Panc1 (cell line): ENCODE measurements around the gene ADD2. TPM values are rescaled to one million over a fixed set of nuclear protein-coding genes. Genes with fewer than 3 reads are reported as not detected.

Experiments
- ATAC-seq: fragments of 200-7000 bp; cut with Tn5 transposase; 2 replicates; pipeline ENCODE4 v1.9.1; 2020; ENCODE audit warnings: mild to moderate bottlenecking, moderate library complexity
- BruUV-seq: library from RNA; stranded (reverse); fragments of 400-500 nt; replicated peaks from 2 replicates; lab custom pipeline; 2021; lab: Mats Ljungman, UMichigan
- CTCF ChIA-PET: fragments of 300-600 bp; sonication (Branson Sonifier 250); formaldehyde crosslinking; loops from one replicate; lab custom pipeline; 2022; ENCODE audit warnings: antibody characterized with exemption; lab: Charles Lee
- POLR2A ChIA-PET: fragments of 300-600 bp; sonication (Branson Sonifier 250); formaldehyde crosslinking; loops from one replicate; lab custom pipeline; 2022; ENCODE audit warnings: antibody characterized with exemption; lab: Charles Lee
- DNase-seq: peaks from one replicate; pipeline ENCODE4 v3.0.0-alpha.2; 2010; ENCODE audit warnings: low read depth, low spot score
- H3K27ac ChIP-seq: 2 replicates; pipeline ENCODE4 v1.5.1; 2011; ENCODE audit warnings: mild to moderate bottlenecking, low read length, inconsistent platforms
- H3K27me3 ChIP-seq: fragments of 200-500 bp; sonication (Bioruptor generic); 2 replicates; pipeline ENCODE4 v1.6.0; 2014; ENCODE audit warnings: low read length, inconsistent platforms; ENCODE audit not compliant: control insufficient read depth, insufficient read depth
- H3K36me3 ChIP-seq: fragments of 200-500 bp; sonication (Bioruptor generic); 2 replicates; pipeline ENCODE4 v1.5.1; 2014; ENCODE audit warnings: inconsistent platforms, mild to moderate bottlenecking, low read length, moderate library complexity; ENCODE audit not compliant: control insufficient read depth, insufficient read depth
- H3K4me1 ChIP-seq: 2 replicates; pipeline ENCODE4 v1.5.1; 2011; ENCODE audit warnings: inconsistent platforms, mild to moderate bottlenecking, low read length, moderate library complexity; ENCODE audit not compliant: control insufficient read depth, insufficient read depth
- H3K4me3 ChIP-seq, 2 experiments: 2 replicates each; pipeline ENCODE4 v1.5.1; 2011 to 2012; ENCODE audit warnings: low read depth in 2 of 2, low read length in 2 of 2, mild to moderate bottlenecking in 2 of 2, inconsistent platforms in 1 of 2, moderate library complexity in 1 of 2
- H3K9me3 ChIP-seq: fragments of 200-500 bp; sonication (Bioruptor generic); 2 replicates; pipeline ENCODE4 v1.5.1; 2014; ENCODE audit warnings: low read depth, mild to moderate bottlenecking, inconsistent platforms, low read length, moderate library complexity; ENCODE audit not compliant: control insufficient read depth, insufficient read depth
- CTCF ChIP-seq: fragments of 450-650 bp; IDR thresholded peaks from 2 replicates; pipeline ENCODE4 v1.5.1; 2017; ENCODE audit warnings: mild to moderate bottlenecking
- POLR2AphosphoS5 ChIP-seq: IDR thresholded peaks from 2 replicates; pipeline ENCODE4 v1.6.1; 2012; ENCODE audit warnings: mild to moderate bottlenecking, low read depth, low read length, moderate library complexity
- REST ChIP-seq, 2 experiments: IDR thresholded peaks; 2 replicates each; pipeline ENCODE4 v1.6.1; 2011 to 2012; ENCODE audit warnings: low read depth in 2 of 2, control low read depth in 1 of 2, low read length in 1 of 2, mild to moderate bottlenecking in 1 of 2, moderate library complexity in 1 of 2; ENCODE audit not compliant: insufficient read depth in 1 of 2
- SIN3A ChIP-seq: IDR thresholded peaks from 2 replicates; pipeline ENCODE4 v1.6.1; 2012; ENCODE audit warnings: low read depth, mild to moderate bottlenecking, low read length, moderate library complexity, borderline replicate concordance; ENCODE audit not compliant: insufficient read depth
- TCF7L2 ChIP-seq: IDR thresholded peaks from 2 replicates; pipeline ENCODE4 v1.6.1; 2011; ENCODE audit warnings: mild to moderate bottlenecking, low read depth, low read length, inconsistent platforms
- in situ Hi-C: cut with HindIII; loops from 2 replicates; pipeline ENCODE4 v1.10.0; 2016; ENCODE audit warnings: low sequenced_read_pairs, low pct_unique_long_range_greater_than_20kb
- intact Hi-C: fragments of 100-400 bp; cut with micrococcal nuclease; formaldehyde crosslinking; loops from one replicate; pipeline ENCODE4 v1.10.0; 2022; ENCODE audit not compliant: unreplicated experiment
- total RNA-seq: library from RNA; stranded (reverse); gene quantifications from one replicate; pipeline ENCODE4 v1.2.1, GENCODE V29; 2021; ENCODE audit not compliant: unreplicated experiment

Gene ADD2
- total RNA-seq, 1 experiment from 2014 or later, result 0.26 TPM

- H3K4me1 ChIP-seq, result no peaks in the 10 kb centered on the region
- H3K4me3 ChIP-seq, result no peak overlapping the region
- intact Hi-C loops, result no loop called here
- DNase-seq, result no peak
- no peaks in the 10 kb centered on the region for H3K36me3 ChIP-seq
- ATAC-seq, result no peak
- no peak overlapping the region for H3K27ac ChIP-seq
- peaks cover 43% of the 10 kb centered on the region for H3K27me3 ChIP-seq
- POLR2A ChIA-PET, result interaction anchor here (0.6 kb wide), 1 partner anchor 475 kb away, joined by 19 read pairs; no protein-coding TSS in a partner anchor
- in situ Hi-C loops, result no loop called here
- CTCF ChIA-PET, result no interaction called here
- no peaks in the 10 kb centered on the region for H3K9me3 ChIP-seq
- TF ChIP-seq CTCF, result no peak
- no peak for TF ChIP-seq POLR2AphosphoS5
- no peak for TF ChIP-seq SIN3A
- TF ChIP-seq REST (IDR thresholded peaks at IDR 0.05; ENCODE audit: insufficient read depth in 1 of 2, low read depth in 2 of 2, low read length in 1 of 2), result no peak
- no peak for TF ChIP-seq TCF7L2
- no TSS peak for BruUV-seq
Measured at GRCh38 chr2:70772486-70773155, 4.6 kb upstream of the ADD2 start.

- in situ Hi-C loops, result no loop called here
- ATAC-seq, result no peak
Measured at GRCh38 chr2:70771446-70771845, 3.4 kb upstream of the ADD2 start.

More at GRCh38 chr2:70771446-70771845, 3.4 kb upstream of the ADD2 start:
- Histone ChIP-seq H3K27me3 (peaks cover 46% of the 10 kb centered on the region), H3K27ac (no peak overlapping the region), H3K9me3 (no peaks in the 10 kb centered on the region), H3K36me3 (no peaks in the 10 kb centered on the region), H3K4me1 (no peaks in the 10 kb centered on the region; the same call in 1 of the 2 replicates), H3K4me3 (no peak overlapping the region)
- no TSS peak for BruUV-seq
- intact Hi-C loops, result no loop called here
- ChIA-PET CTCF (no interaction called here), POLR2A (no interaction called here)
- TF ChIP-seq SIN3A (no peak), TCF7L2 (no peak), CTCF (no peak), POLR2AphosphoS5 (no peak), REST (IDR thresholded peaks at IDR 0.05; ENCODE audit: insufficient read depth in 1 of 2, low read depth in 2 of 2, low read length in 1 of 2) (no peak)
- no peak for DNase-seq
